Measurements from ENCODE around the gene REV1. TPM values are rescaled to one million over a fixed set of nuclear protein-coding genes. Genes with fewer than 3 reads are reported as not detected.

REV1 gene
- total and polyA plus RNA-seq, 2 of the 13 experiments (the other 11 are each of a cell fraction or from before 2014, with no cell fraction given): 49.1 to 71.8 TPM

- CTCF ChIA-PET (ENCODE audit: low intra/inter-chr PET ratio, low total read pairs): no interaction called here
- H3K27me3 ChIP-seq (ENCODE audit: control insufficient read depth in 1 of 2, insufficient read depth in 2 of 2, low read length in 2 of 2): no peaks in the 10 kb centered on the region
- DNase-seq (ENCODE audit: low spot score): no peak
- no peak overlapping the region for H3K27ac ChIP-seq (ENCODE audit: extremely low read length, insufficient read depth, low read length)
- peaks cover 17% of the 10 kb centered on the region for H3K4me1 ChIP-seq (ENCODE audit: insufficient read depth, low read length)
- in situ Hi-C loops (cut with HindIII; ENCODE audit: extremely low pct_ligation_motif_present, low pct_unique_long_range_greater_than_20kb) (no loop called here), intact Hi-C loops (cut with micrococcal nuclease; ENCODE audit: unreplicated experiment) (loop anchor here (10.0 kb wide), 1 partner anchor 144 kb away; no protein-coding TSS in a partner anchor)
- no peak overlapping the region for H3K4me2 ChIP-seq (ENCODE audit: low read depth, low read length)
- no peaks in the 10 kb centered on the region for H3K79me2 ChIP-seq (ENCODE audit: insufficient read depth, low read length)
- ATAC-seq: no peak
- no peak for FAIRE-seq
- no peaks in the 10 kb centered on the region for H3K9me3 ChIP-seq (ENCODE audit: low read length)
- no peak overlapping the region for H3K4me3 ChIP-seq (replicated peaks in 1 of 3; ENCODE audit: insufficient read depth in 1 of 3, low read depth in 2 of 3, low read length in 3 of 3)
- no TSS peak for BruUV-seq (replicated peaks)
- 97% methylated on average over 2 of the region's 2 CpGs for WGBS (ENCODE audit: low lambda C conversion rate)
- H4K20me1 ChIP-seq (ENCODE audit: insufficient read depth, low read length): no peaks in the 10 kb centered on the region
- no peak overlapping the region for H3K9ac ChIP-seq (ENCODE audit: insufficient read depth, low read depth, low read length)
- H2AFZ ChIP-seq (ENCODE audit: low read length): no peak overlapping the region
- POLR2A ChIA-PET: no interaction called here
- H3K36me3 ChIP-seq (replicated peaks in 1 of 2; ENCODE audit: control insufficient read depth in 1 of 2, insufficient read depth in 2 of 2, low read length in 2 of 2): peaks cover 18 to 53% of the 10 kb centered on the region in 2 experiments
- TF ChIP-seq PRMT3 (CRISPR knock-in tag; IDR thresholded peaks at IDR 0.05; ENCODE audit: borderline replicate concordance, low read depth) (no peak), CC2D1A (CRISPR knock-in tag; IDR thresholded peaks at IDR 0.05) (no peak)
Measured at GRCh38 chr2:99388892-99389291, 100.9 kb downstream of the REV1 start.

GRCh38 chr2:99386011-99386410 is 103.8 kb downstream of the REV1 start:
- intact Hi-C loops (cut with micrococcal nuclease; ENCODE audit: unreplicated experiment) (loop anchor here (10.0 kb wide), 1 partner anchor 141 kb away; no protein-coding TSS in a partner anchor), in situ Hi-C loops (cut with HindIII; ENCODE audit: extremely low pct_ligation_motif_present, low pct_unique_long_range_greater_than_20kb) (no loop called here)
- Histone ChIP-seq H3K27ac (ENCODE audit: extremely low read length, insufficient read depth, low read length) (no peak overlapping the region), H3K4me3 (replicated peaks in 1 of 3; ENCODE audit: insufficient read depth in 1 of 3, low read depth in 2 of 3, low read length in 3 of 3) (no peak overlapping the region), H3K9ac (ENCODE audit: insufficient read depth, low read depth, low read length) (no peak overlapping the region), H3K4me2 (ENCODE audit: low read depth, low read length) (no peak overlapping the region), H3K4me1 (ENCODE audit: insufficient read depth, low read length) (peaks cover 15% of the 10 kb centered on the region), H2AFZ (ENCODE audit: low read length) (no peak overlapping the region), H3K27me3 (ENCODE audit: control insufficient read depth in 1 of 2, insufficient read depth in 2 of 2, low read length in 2 of 2) (no peaks in the 10 kb centered on the region), H3K79me2 (ENCODE audit: insufficient read depth, low read length) (no peaks in the 10 kb centered on the region), H4K20me1 (ENCODE audit: insufficient read depth, low read length) (no peaks in the 10 kb centered on the region), H3K9me3 (ENCODE audit: low read length) (no peaks in the 10 kb centered on the region), H3K36me3 (replicated peaks in 1 of 2; ENCODE audit: control insufficient read depth in 1 of 2, insufficient read depth in 2 of 2, low read length in 2 of 2) (peaks cover 12 to 62% of the 10 kb centered on the region in 2 experiments)
- WGBS (ENCODE audit: low lambda C conversion rate): 98% methylated on average over 2 of the region's 2 CpGs
- ATAC-seq (no peak), DNase-seq (ENCODE audit: low spot score) (no peak), FAIRE-seq (no peak)
- no TSS peak for BruUV-seq (replicated peaks)
- ChIA-PET CTCF (ENCODE audit: low intra/inter-chr PET ratio, low total read pairs) (no interaction called here), POLR2A (no interaction called here)
- TF ChIP-seq ZNF772 (CRISPR knock-in tag; IDR thresholded peaks at IDR 0.05): no peak
- no peak for TF ChIP-seq ZNF614 (CRISPR knock-in tag; IDR thresholded peaks at IDR 0.05; ENCODE audit: borderline replicate concordance)
- no peak for TF ChIP-seq GATA4 (IDR thresholded peaks at IDR 0.05; ENCODE audit: borderline replicate concordance, low read depth)
- TF ChIP-seq PAXIP1 (CRISPR knock-in tag; conservative IDR thresholded peaks at IDR 0.05): no peak
- TF ChIP-seq FIP1L1 (IDR thresholded peaks at IDR 0.05; ENCODE audit: borderline replicate concordance, insufficient read depth, low read depth, low read length): no peak
- TF ChIP-seq PBX2 (CRISPR knock-in tag; IDR thresholded peaks at IDR 0.05): no peak
- TF ChIP-seq ZNF781 (CRISPR knock-in tag; IDR thresholded peaks at IDR 0.05; ENCODE audit: borderline replicate concordance, not compliant biosample characterization): no peak
- no peak for TF ChIP-seq ZNF570 (CRISPR knock-in tag; IDR thresholded peaks at IDR 0.05; ENCODE audit: borderline replicate concordance)
- TF ChIP-seq ZFP91 (CRISPR knock-in tag; IDR thresholded peaks at IDR 0.05; ENCODE audit: borderline replicate concordance): no peak
- TF ChIP-seq ZNF713 (CRISPR knock-in tag; IDR thresholded peaks at IDR 0.05): no peak
